Measurements from ENCODE around the gene TMSB15C. TPM values are rescaled to one million over a fixed set of nuclear protein-coding genes. Genes with fewer than 3 reads are reported as not detected.

TMSB15C gene
- total RNA-seq: 0.40 and 1.3 TPM in 2 replicates

GRCh38 chrX:104075778-104076445, at the start of gene TMSB15C:
TMSB15C (minus strand) TSS chrX:104076236.

DNA sequence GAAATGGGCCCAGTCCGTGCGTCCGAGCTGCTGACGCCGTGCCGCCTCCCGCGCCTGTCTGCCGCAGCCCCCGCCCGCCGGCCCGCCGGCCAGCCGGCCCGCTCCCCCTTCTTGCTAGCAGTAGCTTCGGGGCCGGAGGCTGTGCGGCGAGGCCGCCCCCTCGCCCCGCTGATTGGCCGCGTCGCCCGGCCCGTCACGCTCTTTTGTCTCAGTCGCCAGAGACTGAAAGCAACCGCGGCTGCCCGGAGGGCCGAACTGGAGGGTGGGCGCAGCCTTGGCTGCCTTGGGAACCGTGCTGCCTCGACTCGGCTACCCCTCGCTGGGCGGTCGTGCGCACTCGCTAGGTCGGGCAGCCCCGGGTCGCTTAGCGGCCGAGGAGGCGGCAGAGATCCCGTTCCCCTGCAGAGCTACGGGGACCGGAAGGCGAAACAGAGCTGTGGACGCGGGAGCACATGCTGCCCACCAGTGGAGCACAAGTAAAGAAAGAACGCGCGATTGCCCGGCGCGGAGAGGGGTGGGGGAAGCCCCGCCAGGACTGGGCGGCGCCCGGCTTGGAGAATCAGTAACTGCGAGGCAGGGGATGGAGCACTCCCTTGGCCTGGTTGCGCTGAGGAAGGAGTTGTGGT, 36.4 kb upstream of the TMSB15C start, which contains the start of gene ZCCHC18:
Gene ZCCHC18, plus strand, starts transcription at position 198 of the 626 bp plus-strand sequence. CDS start 1,589 bp downstream, outside the sequence.

GRCh38 chrX:104039689-104040505, 36.1 kb downstream of the TMSB15C start, which contains the start of gene H2BW2:
H2BW2 (plus strand) TSS chrX:104039956; CDS start chrX:104039995, 39 bp downstream.

Other genes starting within 250 kb of the TMSB15C start
- 0.10 and 0.13 TPM in 2 replicates for gene RAB9B, start 244.0 kb downstream of the TMSB15C start, total RNA-seq
- 6.9 and 13.6 TPM in 2 replicates for gene TMSB15B, start 113.6 kb downstream of the TMSB15C start, total RNA-seq
- gene H2BW1, start 62.5 kb downstream of the TMSB15C start, total RNA-seq: not detected in 2 replicates
- not detected in 2 replicates for gene H2BW2, start 36.3 kb downstream of the TMSB15C start, total RNA-seq
- gene ZCCHC18, start 36.3 kb upstream of the TMSB15C start, total RNA-seq: 1.5 and 14.5 TPM in 2 replicates
- 2.8 and 3.2 TPM in 2 replicates for gene SLC25A53, start 80.8 kb upstream of the TMSB15C start, total RNA-seq
- gene FAM199X, start 90.2 kb upstream of the TMSB15C start, total RNA-seq: 12.4 and 14.1 TPM in 2 replicates
- gene ESX1, start 178.7 kb upstream of the TMSB15C start, total RNA-seq: 0.20 TPM in 1 of 2 replicates, not detected in the other

Data from mammary microvascular endothelial cell (primary cell).